H1 (cell line): Measurements from ENCODE around the gene CNTN5. TPM values are rescaled to one million over a fixed set of nuclear protein-coding genes. Genes with fewer than 3 reads are reported as not detected.

Source experiments
- CTCF ChIA-PET: fragments of 300-600 bp; sonication (Branson Sonifier 250); formaldehyde crosslinking; loops from one replicate; lab custom pipeline; 2021; ENCODE audit not compliant: partially characterized antibody; lab: Charles Lee
- POLR2A ChIA-PET: fragments of 300-600 bp; sonication (Branson Sonifier 250); formaldehyde crosslinking; loops from one replicate; lab custom pipeline; 2021; ENCODE audit warnings: inconsistent platforms; ENCODE audit not compliant: partially characterized antibody; lab: Charles Lee
- DNase-seq, 2 experiments: peaks; one replicate each; pipeline versions ENCODE4 v3.0.0 to v3.0.0-alpha.2; 2010 to 2022; ENCODE audit warnings: low spot score in 2 of 2, low read depth in 1 of 2, mixed read lengths in 1 of 2
- FAIRE-seq: peaks from 2 replicates; lab custom pipeline; 2011; peaks lifted over from hg19 to GRCh38; lab: Jason Lieb, UNC
- H2AFZ ChIP-seq: 2 replicates; pipeline ENCODE4 v1.8.1; 2012; ENCODE audit warnings: low read length, inconsistent platforms
- H2AK5ac ChIP-seq: 2 replicates; pipeline ENCODE4 v1.6.1; 2013; ENCODE audit warnings: low read depth, low read length
- H2BK120ac ChIP-seq: replicated peaks from 2 replicates; pipeline ENCODE3; 2013; ENCODE audit warnings: low read depth, low read length, inconsistent platforms
- H2BK12ac ChIP-seq: 2 replicates; pipeline ENCODE4 v1.6.1; 2013; ENCODE audit warnings: low read depth, low read length
- H2BK15ac ChIP-seq: 2 replicates; pipeline ENCODE4 v1.6.1; 2013; ENCODE audit warnings: low read length
- H2BK20ac ChIP-seq: 2 replicates; pipeline ENCODE4 v1.6.1; 2013; ENCODE audit warnings: low read length
- H2BK5ac ChIP-seq: 2 replicates; pipeline ENCODE4 v1.6.1; 2013; ENCODE audit warnings: low read depth, low read length
- H3K14ac ChIP-seq: 2 replicates; pipeline ENCODE4 v1.6.1; 2013; ENCODE audit warnings: inconsistent platforms; ENCODE audit not compliant: insufficient read length
- H3K18ac ChIP-seq: 2 replicates; pipeline ENCODE4 v1.6.1; 2013; ENCODE audit warnings: low read length; ENCODE audit errors: extremely low read depth
- H3K23ac ChIP-seq: 2 replicates; pipeline ENCODE4 v1.6.1; 2013; ENCODE audit warnings: inconsistent platforms; ENCODE audit not compliant: insufficient read length
- H3K23me2 ChIP-seq: 2 replicates; pipeline ENCODE4 v1.6.1; 2013; ENCODE audit warnings: low read depth, low read length
- H3K27ac ChIP-seq: 2 replicates; pipeline ENCODE4 v1.6.1; 2011; ENCODE audit warnings: low read depth, low read length, inconsistent platforms
- H3K27me3 ChIP-seq, 4 experiments: replicated peaks in 1 of 4; 1 replicate in 1 of 4; 2 replicates in 3 of 4; pipeline versions ENCODE4 v1.6.1 to v1.8.1; 2011 to 2013; ENCODE audit warnings: low read length in 3 of 4, mild to moderate bottlenecking in 3 of 4, inconsistent platforms in 2 of 4, mixed read lengths in 2 of 4, moderate library complexity in 1 of 4; ENCODE audit not compliant: control insufficient read depth in 3 of 4, insufficient read depth in 3 of 4; ENCODE audit errors: extremely low read depth in 1 of 4
- H3K36me3 ChIP-seq, 4 experiments: 2 replicates each; pipeline versions ENCODE4 v1.6.1 to v1.8.1; 2011 to 2013; ENCODE audit warnings: mild to moderate bottlenecking in 4 of 4, low read length in 3 of 4, moderate library complexity in 2 of 4, control low read depth in 1 of 4, inconsistent platforms in 1 of 4; ENCODE audit not compliant: insufficient read depth in 4 of 4, control insufficient read depth in 2 of 4
- H3K4ac ChIP-seq: replicated peaks from 2 replicates; pipeline ENCODE3; 2013; ENCODE audit warnings: low read length, low read depth, mixed read lengths, inconsistent platforms; ENCODE audit not compliant: insufficient read length
- H3K4me1 ChIP-seq, 4 experiments: replicated peaks in 1 of 4; 1 replicate in 1 of 4; 2 replicates in 3 of 4; pipeline versions ENCODE4 v1.6.1 to v1.8.1; 2011 to 2013; ENCODE audit warnings: low read length in 3 of 4, inconsistent platforms in 2 of 4, mixed read lengths in 1 of 4; ENCODE audit not compliant: insufficient read depth in 4 of 4, control insufficient read depth in 3 of 4
- H3K4me2 ChIP-seq, 2 experiments: 2 replicates each; pipeline versions ENCODE4 v1.6.1 to v1.8.1; 2011 to 2013; ENCODE audit warnings: low read depth in 2 of 2, low read length in 2 of 2, control low read depth in 1 of 2, inconsistent platforms in 1 of 2, mild to moderate bottlenecking in 1 of 2; ENCODE audit not compliant: insufficient read depth in 1 of 2
- H3K4me3 ChIP-seq, 4 experiments: fragments of 200-600, 300-600 bp in 1 of 4; sonication (generic), shearing (Covaris generic), sonication (Bioruptor Twin) in 1 of 4; 2 replicates each; pipeline versions ENCODE4 v1.5.1 to v1.8.1; 2011 to 2016; ENCODE audit warnings: low read length in 4 of 4, low read depth in 3 of 4, control low read depth in 2 of 4, inconsistent platforms in 2 of 4, mild to moderate bottlenecking in 2 of 4, mixed read lengths in 1 of 4, moderate library complexity in 1 of 4; ENCODE audit not compliant: insufficient read depth in 2 of 4; ENCODE audit errors: extremely low read depth in 1 of 4
- H3K56ac ChIP-seq: replicated peaks from 2 replicates; pipeline ENCODE3; 2013; ENCODE audit warnings: low read depth, mild to moderate bottlenecking, mixed read lengths, low read length, inconsistent platforms; ENCODE audit not compliant: insufficient read length
- H3K79me1 ChIP-seq: 2 replicates; pipeline ENCODE4 v1.6.1; 2013; ENCODE audit warnings: low read depth, low read length, control low read depth
- H3K79me2 ChIP-seq, 2 experiments: 2 replicates each; pipeline versions ENCODE4 v1.6.1 to v1.8.1; 2012 to 2013; ENCODE audit warnings: low read length in 2 of 2, mild to moderate bottlenecking in 2 of 2, inconsistent platforms in 1 of 2; ENCODE audit not compliant: insufficient read depth in 2 of 2, control insufficient read depth in 1 of 2
- H3K9ac ChIP-seq, 4 experiments: replicated peaks in 1 of 4; 1 replicate in 1 of 4; 2 replicates in 3 of 4; pipeline versions ENCODE4 v1.6.1 to v1.8.1; 2011 to 2013; ENCODE audit warnings: low read depth in 3 of 4, low read length in 3 of 4, control low read depth in 2 of 4, mild to moderate bottlenecking in 2 of 4, moderate library complexity in 2 of 4, inconsistent platforms in 1 of 4; ENCODE audit errors: extremely low read depth in 1 of 4
- H3K9me3 ChIP-seq, 2 experiments: 2 replicates each; pipeline versions ENCODE4 v1.6.1 to v1.8.1; 2012 to 2013; ENCODE audit warnings: mild to moderate bottlenecking in 2 of 2, moderate library complexity in 2 of 2, control low read depth in 1 of 2, inconsistent platforms in 1 of 2, low read depth in 1 of 2, low read length in 1 of 2, mixed read lengths in 1 of 2; ENCODE audit not compliant: insufficient read depth in 2 of 2
- H4K20me1 ChIP-seq, 2 experiments: replicated peaks in 1 of 2; 2 replicates each; pipeline versions ENCODE3 to v1.8.1; 2011 to 2013; ENCODE audit warnings: inconsistent platforms in 2 of 2, low read length in 2 of 2, mild to moderate bottlenecking in 1 of 2; ENCODE audit not compliant: insufficient read depth in 2 of 2, control insufficient read depth in 1 of 2
- H4K5ac ChIP-seq: 2 replicates; pipeline ENCODE4 v1.6.1; 2013; ENCODE audit warnings: low read length, low read depth, mixed read lengths, inconsistent platforms; ENCODE audit not compliant: insufficient read length
- H4K8ac ChIP-seq: 2 replicates; pipeline ENCODE4 v1.8.0; 2013; ENCODE audit warnings: mild to moderate bottlenecking, moderate library complexity, low read length, inconsistent platforms; ENCODE audit not compliant: insufficient read depth; ENCODE audit errors: extremely low read depth
- H4K91ac ChIP-seq: replicated peaks from 2 replicates; pipeline ENCODE3; 2013; ENCODE audit warnings: low read length, mixed read lengths, inconsistent platforms; ENCODE audit not compliant: insufficient read length
- BACH1 ChIP-seq: IDR thresholded peaks from 2 replicates; pipeline ENCODE4 v1.6.1; 2012; ENCODE audit warnings: low read length, improper control_type of control experiment
- BRCA1 ChIP-seq: IDR thresholded peaks from 2 replicates; pipeline ENCODE4 v1.6.1; 2012; ENCODE audit warnings: low read depth, low read length, improper control_type of control experiment
- CHD2 ChIP-seq: IDR thresholded peaks from 2 replicates; pipeline ENCODE4 v1.6.1; 2012; ENCODE audit warnings: low read length, improper control_type of control experiment
- CTCF ChIP-seq, 3 experiments: IDR thresholded peaks; 1 replicate in 2 of 3; 2 replicates in 1 of 3; pipeline versions ENCODE4 v1.5.1 to v1.6.1; 2011; ENCODE audit warnings: low read length in 3 of 3, mild to moderate bottlenecking in 3 of 3, inconsistent platforms in 2 of 3, low read depth in 1 of 3, moderate library complexity in 1 of 3; ENCODE audit not compliant: insufficient read depth in 1 of 3; ENCODE audit errors: control extremely low read depth in 1 of 3
- EGR1 ChIP-seq: IDR thresholded peaks from 2 replicates; pipeline ENCODE4 v1.6.1; 2011; ENCODE audit warnings: low read depth, low read length, borderline replicate concordance
- POLR2AphosphoS5 ChIP-seq: IDR thresholded peaks from 2 replicates; pipeline ENCODE4 v1.6.1; 2011; ENCODE audit warnings: low read depth, low read length
- POU5F1 ChIP-seq: IDR thresholded peaks from 2 replicates; pipeline ENCODE4 v1.6.1; 2011; ENCODE audit warnings: low read depth, mild to moderate bottlenecking, low read length, moderate library complexity
- SIRT6 ChIP-seq: IDR thresholded peaks from one replicate; pipeline ENCODE4 v1.7.1; 2012; ENCODE audit warnings: low read length, inconsistent platforms
- SP2 ChIP-seq: IDR thresholded peaks from 2 replicates; pipeline ENCODE4 v1.6.1; 2012; ENCODE audit warnings: mild to moderate bottlenecking, low read length, inconsistent platforms
- TCF12 ChIP-seq: IDR thresholded peaks from 2 replicates; pipeline ENCODE4 v1.6.1; 2011; ENCODE audit warnings: low read depth, mild to moderate bottlenecking, low read length
- WGBS, 2 experiments: shearing (Covaris generic) in 1 of 2; methylation state at CpG; one replicate each; pipeline versions ENCODE4 v1.1.6 to v1.1.7; 2013 to 2015; ENCODE audit warnings: low lambda C conversion rate in 2 of 2, mixed read lengths in 2 of 2, inconsistent platforms in 1 of 2, low coverage in 1 of 2, missing lambda C conversion rate in 1 of 2; ENCODE audit not compliant: insufficient replicate concordance in 2 of 2, insufficient coverage in 1 of 2, insufficient read length in 1 of 2; ENCODE audit errors: extremely low coverage in 1 of 2, missing lambda C conversion rate in 1 of 2; 5-methylcytosine and 5-hydroxymethylcytosine counted together
- polyA plus RNA-seq, 7 experiments: library from polyadenylated mRNA; depleted of rRNA in 3 of 7; stranded (reverse) in 5 of 7; unstranded in 2 of 7; fragments of >200 nt in 5 of 7; fragments of 200-250 nt in 2 of 7; gene quantifications; 1 replicate in 5 of 7; 2 replicates in 1 of 7; 4 replicates in 1 of 7; pipeline versions ENCODE4 v1.2.1 to v1.2.3, GENCODE V29; 2011 to 2013; ENCODE audit warnings: missing spikeins in 2 of 7, mixed read lengths in 2 of 7
- total RNA-seq: library from RNA; stranded (reverse); fragmentation: NEBNext Ultra II Directional; extraction: Animal tissue kit (Norgen Biotek cat#: 25700); gene quantifications from 2 replicates; pipeline ENCODE4 v1.2.1, GENCODE V29; 2021
- TF ChIP-seq, protein P1 (sequence below): IDR thresholded peaks from 2 replicates; pipeline ENCODE4 v1.6.1; 2011; ENCODE audit warnings: low read length, improper control_type of control experiment
- TF ChIP-seq, protein P2 (sequence below): IDR thresholded peaks from 2 replicates; pipeline ENCODE4 v1.6.1; 2012; ENCODE audit warnings: inconsistent platforms

CNTN5 gene
- total and polyA plus RNA-seq, 2 of the 8 experiments (the other 6 are each of a cell fraction or from before 2014, with no cell fraction given) = not detected

DNA sequence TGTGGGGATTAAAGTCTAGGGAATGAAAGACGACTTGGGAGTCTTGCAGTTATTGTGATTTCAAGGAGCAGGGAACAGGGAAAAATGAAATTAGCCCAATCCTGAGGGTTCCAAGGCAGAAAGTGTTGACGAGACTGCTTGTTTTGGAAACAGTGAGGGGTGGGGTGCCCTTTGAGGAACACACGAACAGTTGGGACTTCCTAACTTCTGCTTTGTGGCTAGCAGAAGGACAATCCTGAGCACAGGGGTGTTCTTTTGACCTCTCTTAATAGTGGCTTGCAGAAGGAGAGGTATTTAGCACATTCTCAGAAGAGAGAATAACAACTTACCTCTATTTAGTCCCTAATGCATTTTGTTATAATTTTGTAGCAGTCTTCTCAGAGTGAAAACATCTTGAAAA is 1120.5 kb downstream of the CNTN5 start:
- Histone ChIP-seq H3K14ac (no peak overlapping the region), H3K9ac (no peak overlapping the region)
- TF ChIP-seq SP2 (no peak), POLR2AphosphoS5 (no peak), TCF12 (no peak), CTCF (IDR thresholded peaks at IDR 0.05; ENCODE audit: control extremely low read depth in 1 of 3, insufficient read depth in 1 of 3, low read depth in 1 of 3, low read length in 3 of 3) (no peak), SIRT6 (no peak), BRCA1 (no peak), BACH1 (no peak), POU5F1 (no peak), EGR1 (no peak), CHD2 (no peak)
- TF ChIP-seq, protein P1, sequence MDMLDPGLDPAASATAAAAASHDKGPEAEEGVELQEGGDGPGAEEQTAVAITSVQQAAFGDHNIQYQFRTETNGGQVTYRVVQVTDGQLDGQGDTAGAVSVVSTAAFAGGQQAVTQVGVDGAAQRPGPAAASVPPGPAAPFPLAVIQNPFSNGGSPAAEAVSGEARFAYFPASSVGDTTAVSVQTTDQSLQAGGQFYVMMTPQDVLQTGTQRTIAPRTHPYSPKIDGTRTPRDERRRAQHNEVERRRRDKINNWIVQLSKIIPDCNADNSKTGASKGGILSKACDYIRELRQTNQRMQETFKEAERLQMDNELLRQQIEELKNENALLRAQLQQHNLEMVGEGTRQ = no peak
- TF ChIP-seq, protein P2, sequence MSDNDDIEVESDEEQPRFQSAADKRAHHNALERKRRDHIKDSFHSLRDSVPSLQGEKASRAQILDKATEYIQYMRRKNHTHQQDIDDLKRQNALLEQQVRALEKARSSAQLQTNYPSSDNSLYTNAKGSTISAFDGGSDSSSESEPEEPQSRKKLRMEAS = no peak

More for the DNA sequence above, 1120.5 kb downstream of the CNTN5 start:
- Histone ChIP-seq H2BK12ac (no peak overlapping the region), H4K20me1 (no peaks in the 10 kb centered on the region), H3K18ac (no peak overlapping the region), H3K36me3 (no peaks in the 10 kb centered on the region), H3K27me3 (no peaks in the 10 kb centered on the region), H3K4me3 (no peak overlapping the region), H3K79me2 (no peaks in the 10 kb centered on the region), H3K4me2 (no peak overlapping the region), H4K91ac (no peak overlapping the region), H4K5ac (no peak overlapping the region), H3K23ac (no peak overlapping the region), H4K8ac (no peak overlapping the region), H3K79me1 (no peaks in the 10 kb centered on the region), H3K4me1 (no peaks in the 10 kb centered on the region), H3K56ac (no peak overlapping the region), H2AK5ac (no peak overlapping the region), H3K27ac (no peak overlapping the region), H3K23me2 (no peaks in the 10 kb centered on the region; the same call in 1 of the 2 replicates), H2BK20ac (no peak overlapping the region), H3K9me3 (no peaks in the 10 kb centered on the region), H2BK120ac (no peak overlapping the region), H2AFZ (no peak overlapping the region), H3K4ac (no peak overlapping the region), H2BK15ac (no peak overlapping the region), H2BK5ac (no peak overlapping the region)
- DNase-seq (no peak), FAIRE-seq (no peak)
- 96% methylated on average over 3 of the region's 3 CpGs; no CpG with 5 or more reads in 1 of the 2 experiments for WGBS, 2 experiments
- CTCF ChIA-PET = interaction anchor here (0.6 kb wide), 1 partner anchor 24 kb away, joined by 3 read pairs; no protein-coding TSS in a partner anchor
- POLR2A ChIA-PET = no interaction called here
